ENCODE data around the gene SH3TC2. TPM values are rescaled to one million over a fixed set of nuclear protein-coding genes. Genes with fewer than 3 reads are reported as not detected.

SH3TC2 gene
- total and polyA plus RNA-seq, 10 of the 15 experiments (the other 5 are each of a cell fraction or from before 2014, with no cell fraction given), result not detected

- ATAC-seq, result no peak
- ChIA-PET RAD21 (ENCODE audit: unreplicated experiment) (no interaction called here), POLR2A (no interaction called here), CTCF (interaction anchor here (0.6 kb wide), 1 partner anchor 291 kb away, joined by 4 read pairs; no protein-coding TSS in a partner anchor), SMC1A (ENCODE audit: uncharacterized antibody, unreplicated experiment) (no interaction called here)
- H3K9me3 ChIP-seq (replicated peaks; ENCODE audit: control insufficient read depth, insufficient read depth, low read length), result no peaks in the 10 kb centered on the region
- no peaks in the 10 kb centered on the region for H4K20me1 ChIP-seq (ENCODE audit: control insufficient read depth, insufficient read depth)
- H3K4me2 ChIP-seq (ENCODE audit: control insufficient read depth, insufficient read depth), result no peak overlapping the region
- H3K9ac ChIP-seq (ENCODE audit: control insufficient read depth, insufficient read depth, low read length), result no peak overlapping the region
- in situ Hi-C loops (cut with MboI), result no loop called here
- BruUV-seq (replicated peaks), result no TSS peak
- H3K27ac ChIP-seq (ENCODE audit: control insufficient read depth, insufficient read depth), result no peak overlapping the region
- FAIRE-seq, result no peak
- no peaks in the 10 kb centered on the region for H3K36me3 ChIP-seq (ENCODE audit: control insufficient read depth in 2 of 2, insufficient read depth in 2 of 2, low read length in 1 of 2)
- intact Hi-C loops (cut with micrococcal nuclease; ENCODE audit: unreplicated experiment), result no loop called here
- no peak overlapping the region for H3K4me3 ChIP-seq
- H2AFZ ChIP-seq (ENCODE audit: control insufficient read depth, low read depth, low read length), result no peak overlapping the region
- peaks cover 2 to 5% of the 10 kb centered on the region in 2 experiments; a peak in 2 of 4 replicates for H3K27me3 ChIP-seq (replicated peaks in 1 of 2; ENCODE audit: control insufficient read depth in 2 of 2, insufficient read depth in 2 of 2, low read length in 1 of 2)
- 4% methylated on average over 1 of the region's 1 CpG for WGBS (ENCODE audit: insufficient coverage, insufficient replicate concordance, low lambda C conversion rate, missing lambda C conversion rate)
- no peaks in the 10 kb centered on the region for H3K4me1 ChIP-seq (ENCODE audit: control insufficient read depth, insufficient read depth, low read length)
- H3K79me2 ChIP-seq (ENCODE audit: control insufficient read depth, insufficient read depth, low read length), result no peaks in the 10 kb centered on the region
- DNase-seq (ENCODE audit: low read depth, low spot score), result no peak
- TF ChIP-seq CBFB (IDR thresholded peaks at IDR 0.05; ENCODE audit: low read depth) (no peak), FOS (IDR thresholded peaks at IDR 0.05; ENCODE audit: borderline replicate concordance, extremely low read depth, insufficient read length) (no peak), SKIL (IDR thresholded peaks at IDR 0.05; ENCODE audit: low read depth, poor library complexity, severe bottlenecking) (no peak), RFX5 (IDR thresholded peaks at IDR 0.05; ENCODE audit: low read depth, low read length) (no peak), KDM1A (IDR thresholded peaks at IDR 0.05; ENCODE audit: borderline replicate concordance) (no peak), SUZ12 (IDR thresholded peaks at IDR 0.05; ENCODE audit: unreplicated experiment) (no peak), STAT3 (IDR thresholded peaks at IDR 0.05; ENCODE audit: low read depth, low read length) (no peak), NR2F1 (conservative IDR thresholded peaks at IDR 0.05) (no peak), RAD51 (IDR thresholded peaks at IDR 0.05) (no peak), CUX1 (IDR thresholded peaks at IDR 0.05; ENCODE audit: insufficient replicate concordance, low read depth, low read length) (no peak), E4F1 (IDR thresholded peaks at IDR 0.05; ENCODE audit: borderline replicate concordance, partially characterized antibody) (no peak), BCLAF1 (IDR thresholded peaks at IDR 0.05) (no peak)
Measured at GRCh38 chr5:149022200-149022599, 40.7 kb downstream of the SH3TC2 start.

Data from GM12878 (cell line).